Neural progenitor cell (in vitro differentiated cells): ENCODE data around the gene GRPR. TPM values are rescaled to one million over a fixed set of nuclear protein-coding genes. Genes with fewer than 3 reads are reported as not detected.
"Not testable (repeated sequence)": the region's sequence is repeated elsewhere in the genome, so short reads cannot be mapped to it uniquely, and the experiment has no call there.

Source experiments
- DNase-seq: peaks from one replicate; pipeline ENCODE4 v3.0.0-alpha.2; 2016; ENCODE audit warnings: low spot score
- H2AFZ ChIP-seq: fragments of 200-600 bp; sonication (generic); replicated peaks from 2 replicates; pipeline ENCODE4 v1.6.1; 2016; ENCODE audit warnings: antibody characterized with exemption
- H3F3A ChIP-seq: fragments of 200-600 bp; sonication (generic); 2 replicates; pipeline ENCODE4 v1.6.1; 2016; ENCODE audit warnings: antibody characterized with exemption, low read depth
- H3K27ac ChIP-seq: fragments of 200-600 bp; sonication (generic); 2 replicates; pipeline ENCODE4 v1.5.1; 2016; ENCODE audit warnings: mild to moderate bottlenecking
- H3K27me3 ChIP-seq: fragments of 200-600 bp; sonication (generic); 2 replicates; pipeline ENCODE4 v1.6.1; 2016; ENCODE audit warnings: mild to moderate bottlenecking, moderate library complexity
- H3K36me3 ChIP-seq: fragments of 200-600 bp; sonication (generic); 2 replicates; pipeline ENCODE4 v1.5.1; 2016
- H3K4me1 ChIP-seq: fragments of 200-600 bp; sonication (generic); 2 replicates; pipeline ENCODE4 v1.6.1; 2016; ENCODE audit warnings: mixed run types
- H3K4me2 ChIP-seq: fragments of 200-600 bp; sonication (generic); 2 replicates; pipeline ENCODE4 v1.6.1; 2016
- H3K4me3 ChIP-seq: fragments of 200-600 bp; sonication (generic); 2 replicates; pipeline ENCODE4 v1.5.1; 2016
- H3K79me2 ChIP-seq: fragments of 200-600 bp; sonication (generic); 2 replicates; pipeline ENCODE4 v1.6.1; 2016; ENCODE audit warnings: low read depth
- H3K9ac ChIP-seq: fragments of 200-600 bp; sonication (generic); 2 replicates; pipeline ENCODE4 v1.6.1; 2016
- H3K9me3 ChIP-seq: fragments of 200-600 bp; sonication (generic); 2 replicates; pipeline ENCODE4 v1.5.1; 2016; ENCODE audit warnings: low read depth
- H4K20me1 ChIP-seq: fragments of 200-600 bp; sonication (generic); 2 replicates; pipeline ENCODE4 v1.6.1; 2016; ENCODE audit warnings: low read depth
- H3K27ac Mint-ChIP-seq: 3 replicates; pipeline ENCODE4 v1.8.0; 2021; ENCODE audit warnings: mixed read lengths
- H3K27me3 Mint-ChIP-seq: 2 replicates; pipeline ENCODE4 v1.8.0; 2022; ENCODE audit warnings: low read depth, mild to moderate bottlenecking, inconsistent platforms, moderate library complexity, mixed read lengths; ENCODE audit not compliant: insufficient read depth
- H3K36me3 Mint-ChIP-seq: 3 replicates; pipeline ENCODE4 v1.8.0; 2021; ENCODE audit warnings: mixed read lengths
- H3K4me1 Mint-ChIP-seq: 3 replicates; pipeline ENCODE4 v1.8.0; 2021; ENCODE audit warnings: mixed read lengths
- H3K4me3 Mint-ChIP-seq: 3 replicates; pipeline ENCODE4 v1.8.0; 2021; ENCODE audit warnings: mild to moderate bottlenecking, moderate library complexity, mixed read lengths
- H3K9me3 Mint-ChIP-seq: 3 replicates; pipeline ENCODE4 v1.8.0; 2020; ENCODE audit warnings: mixed read lengths
- EZH2 ChIP-seq: fragments of 200-600 bp; sonication (generic); IDR thresholded peaks from 2 replicates; pipeline ENCODE4 v1.6.1; 2017; ENCODE audit warnings: antibody characterized with exemption, mild to moderate bottlenecking, moderate library complexity
- EZH2phosphoT487 ChIP-seq: fragments of 200-600 bp; sonication (generic); IDR thresholded peaks from 2 replicates; pipeline ENCODE4 v1.6.1; 2017; ENCODE audit warnings: antibody characterized with exemption
- total RNA-seq: library from RNA; depleted of rRNA; stranded (reverse); fragments of >200 nt; gene quantifications from 2 replicates; pipeline ENCODE4 v1.2.3, GENCODE V29; 2015; ENCODE audit warnings: low replicate concordance
- TF ChIP-seq, protein P1 (sequence below): fragments of 200-600 bp; sonication (generic); IDR thresholded peaks from 2 replicates; pipeline ENCODE4 v1.5.1; 2017; ENCODE audit warnings: antibody characterized with exemption, mild to moderate bottlenecking

Gene GRPR
- total RNA-seq, 1 donor from 2014 or later, result 2.8 TPM

DNA sequence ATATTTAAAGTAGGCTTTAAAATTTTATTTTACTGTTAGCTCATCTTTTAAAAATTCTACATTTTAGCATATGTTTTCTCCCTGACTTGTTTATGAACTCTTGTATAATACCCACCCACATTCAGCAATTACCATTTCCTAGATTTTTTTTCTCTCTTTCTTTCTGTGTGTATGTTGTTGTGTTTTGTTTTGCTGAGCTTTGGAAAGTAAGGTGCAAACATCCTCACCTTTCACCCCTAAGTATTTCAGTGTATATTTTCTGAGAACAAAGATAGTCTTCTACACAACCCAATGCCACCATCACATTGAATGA, 18.8 kb downstream of the GRPR start:
- Histone ChIP-seq H3K4me1 (no peaks in the 10 kb centered on the region), H3K9me3 (no peaks in the 10 kb centered on the region), H3K79me2 (peaks cover 4% of the 10 kb centered on the region), H3F3A (no peaks in the 10 kb centered on the region), H2AFZ (no peak overlapping the region), H3K27me3 (no peaks in the 10 kb centered on the region), H3K4me3 (no peak overlapping the region), H3K9ac (no peak overlapping the region), H3K4me2 (no peak overlapping the region), H3K36me3 (no peaks in the 10 kb centered on the region), H4K20me1 (no peaks in the 10 kb centered on the region), H3K27ac (no peak overlapping the region)
- Mint-ChIP-seq H3K4me3 (no peak overlapping the region), H3K9me3 (no peaks in the 10 kb centered on the region), H3K4me1 (no peaks in the 10 kb centered on the region), H3K27ac (no peak overlapping the region), H3K27me3 (peaks cover 2% of the 10 kb centered on the region), H3K36me3 (no peaks in the 10 kb centered on the region)
- DNase-seq, result no peak
- TF ChIP-seq EZH2phosphoT487, result no peak
- TF ChIP-seq EZH2, result no peak
- TF ChIP-seq, protein P1, sequence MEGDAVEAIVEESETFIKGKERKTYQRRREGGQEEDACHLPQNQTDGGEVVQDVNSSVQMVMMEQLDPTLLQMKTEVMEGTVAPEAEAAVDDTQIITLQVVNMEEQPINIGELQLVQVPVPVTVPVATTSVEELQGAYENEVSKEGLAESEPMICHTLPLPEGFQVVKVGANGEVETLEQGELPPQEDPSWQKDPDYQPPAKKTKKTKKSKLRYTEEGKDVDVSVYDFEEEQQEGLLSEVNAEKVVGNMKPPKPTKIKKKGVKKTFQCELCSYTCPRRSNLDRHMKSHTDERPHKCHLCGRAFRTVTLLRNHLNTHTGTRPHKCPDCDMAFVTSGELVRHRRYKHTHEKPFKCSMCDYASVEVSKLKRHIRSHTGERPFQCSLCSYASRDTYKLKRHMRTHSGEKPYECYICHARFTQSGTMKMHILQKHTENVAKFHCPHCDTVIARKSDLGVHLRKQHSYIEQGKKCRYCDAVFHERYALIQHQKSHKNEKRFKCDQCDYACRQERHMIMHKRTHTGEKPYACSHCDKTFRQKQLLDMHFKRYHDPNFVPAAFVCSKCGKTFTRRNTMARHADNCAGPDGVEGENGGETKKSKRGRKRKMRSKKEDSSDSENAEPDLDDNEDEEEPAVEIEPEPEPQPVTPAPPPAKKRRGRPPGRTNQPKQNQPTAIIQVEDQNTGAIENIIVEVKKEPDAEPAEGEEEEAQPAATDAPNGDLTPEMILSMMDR, result no peak

DNA sequence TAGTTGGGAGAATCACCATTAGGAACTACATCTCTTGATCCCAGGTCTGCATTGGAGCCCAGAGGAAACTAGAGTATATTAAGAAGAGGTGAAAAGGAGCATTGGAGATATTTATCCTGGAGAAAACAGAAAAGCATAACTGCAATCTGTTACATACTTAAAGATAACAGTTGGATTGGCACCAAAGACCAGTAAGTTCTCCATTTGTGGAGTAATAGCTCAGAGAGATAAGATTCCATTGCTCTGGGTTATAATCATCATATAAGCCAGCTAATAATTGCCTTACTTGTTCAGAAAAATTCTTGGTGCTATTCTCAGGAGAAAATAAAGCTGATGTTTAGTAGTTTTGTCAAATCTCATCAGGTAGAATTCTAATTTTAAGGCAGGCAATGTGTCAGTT, 20.6 kb downstream of the GRPR start:
- Histone ChIP-seq H3K27me3 (no peaks in the 10 kb centered on the region), H3K4me1 (no peaks in the 10 kb centered on the region), H2AFZ (no peak overlapping the region), H3K4me3 (no peak overlapping the region), H3F3A (no peaks in the 10 kb centered on the region), H3K9ac (no peak overlapping the region), H3K27ac (no peak overlapping the region), H3K79me2 (peaks cover 3% of the 10 kb centered on the region), H3K36me3 (no peaks in the 10 kb centered on the region), H4K20me1 (no peaks in the 10 kb centered on the region), H3K9me3 (no peaks in the 10 kb centered on the region), H3K4me2 (no peak overlapping the region)
- H3K27me3 Mint-ChIP-seq, result peaks cover 2% of the 10 kb centered on the region
- no peaks in the 10 kb centered on the region for H3K9me3 Mint-ChIP-seq
- H3K36me3 Mint-ChIP-seq, result no peaks in the 10 kb centered on the region
- TF ChIP-seq, protein P1, result no peak
- TF ChIP-seq EZH2 (no peak), EZH2phosphoT487 (no peak)
- H3K27ac Mint-ChIP-seq, result no peak overlapping the region
- no peak for DNase-seq
- no peaks in the 10 kb centered on the region for H3K4me1 Mint-ChIP-seq
- no peak overlapping the region for H3K4me3 Mint-ChIP-seq

DNA sequence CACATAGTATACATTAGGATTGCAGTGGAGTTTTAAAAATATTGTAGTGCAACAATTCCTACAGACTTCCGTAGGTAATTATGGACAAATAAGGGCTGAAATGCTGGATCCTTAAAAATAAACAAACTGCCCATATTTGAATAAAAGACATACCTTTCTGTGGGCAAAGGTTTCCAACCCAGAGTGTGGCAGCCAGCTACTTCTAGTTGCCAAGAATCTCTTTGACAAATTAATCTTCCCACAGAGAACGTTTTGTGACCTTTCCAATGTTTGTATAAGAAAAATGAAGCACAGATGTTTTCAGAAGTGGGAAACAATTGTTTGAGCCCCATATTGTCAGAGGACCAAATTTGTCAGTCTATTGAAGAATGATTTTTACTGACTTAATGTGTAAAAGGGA, 21.1 kb downstream of the GRPR start:
- Histone ChIP-seq H3K36me3 (no peaks in the 10 kb centered on the region), H3K4me3 (no peak overlapping the region), H2AFZ (no peak overlapping the region), H3K27me3 (no peaks in the 10 kb centered on the region), H3K9me3 (no peaks in the 10 kb centered on the region), H3K9ac (no peak overlapping the region), H3F3A (no peaks in the 10 kb centered on the region), H3K4me2 (no peak overlapping the region), H3K4me1 (no peaks in the 10 kb centered on the region), H3K27ac (no peak overlapping the region), H4K20me1 (no peaks in the 10 kb centered on the region), H3K79me2 (no peaks in the 10 kb centered on the region)
- TF ChIP-seq EZH2 (no peak), EZH2phosphoT487 (no peak)
- TF ChIP-seq, protein P1, result no peak
- Mint-ChIP-seq H3K27ac (no peak overlapping the region), H3K4me3 (no peak overlapping the region), H3K36me3 (no peaks in the 10 kb centered on the region), H3K27me3 (peaks cover 2% of the 10 kb centered on the region), H3K4me1 (no peaks in the 10 kb centered on the region), H3K9me3 (no peaks in the 10 kb centered on the region)
- DNase-seq, result no peak

DNA sequence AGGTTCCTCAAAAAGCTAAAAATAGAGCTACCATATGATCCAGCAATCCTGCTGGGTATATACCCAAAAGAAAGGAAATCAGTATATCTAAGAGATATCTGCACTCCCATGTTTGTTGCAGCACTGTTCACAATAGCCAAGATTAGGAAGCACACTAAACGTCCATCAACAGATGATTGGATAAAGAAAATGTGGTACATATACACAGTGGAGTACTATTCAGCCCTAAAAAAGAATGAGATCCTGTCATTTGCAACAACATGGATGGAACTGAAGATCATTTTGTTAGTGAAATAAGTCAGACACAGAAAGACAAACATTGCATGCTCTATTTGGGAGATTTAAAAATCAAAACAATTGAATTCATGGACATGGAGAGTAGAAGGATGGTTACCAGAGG, 21.7 kb downstream of the GRPR start:
- not testable (repeated sequence) for H3K27ac ChIP-seq, H3K4me3 Mint-ChIP-seq, H3K36me3 Mint-ChIP-seq

More for the DNA sequence above, 21.7 kb downstream of the GRPR start:
- not testable (repeated sequence) for H3K4me1 ChIP-seq, H3K27ac Mint-ChIP-seq, H3K27me3 ChIP-seq, H4K20me1 ChIP-seq, DNase-seq, H3K9ac ChIP-seq, H3K9me3 Mint-ChIP-seq, H3K4me3 ChIP-seq, H3K36me3 ChIP-seq, H2AFZ ChIP-seq, H3F3A ChIP-seq, H3K79me2 ChIP-seq, H3K27me3 Mint-ChIP-seq, H3K4me1 Mint-ChIP-seq, H3K9me3 ChIP-seq, H3K4me2 ChIP-seq
